Stimulated activated CD8-positive, alpha-beta memory T cell treated with anti-CD3 and anti-CD28 coated beads, Interleukin-4, amount 100 ng/mL, for 48 hours (primary cell): Measurements from ENCODE around the gene PLA2G4D.
A peak's percentile ranks its signal among the peaks of the same experiment; 100 is the strongest.

ENCODE experiments used
- DNase-seq: peaks from one replicate; pipeline ENCODE4 v3.0.0-alpha.2; 2020

Gene PLA2G4D

GRCh38 chr15:42094512-42094963 is at the start of gene PLA2G4D:
Gene PLA2G4D (minus strand): TSS chr15:42094562. CDS start chr15:42094459, 103 bp downstream.
- DNase-seq, result no peak

GRCh38 chr15:42143356-42143755 is 49.0 kb upstream of the PLA2G4D start:
- no peak for DNase-seq

- DNase-seq, result no peak
Measured at GRCh38 chr15:42141795-42142667, 47.7 kb upstream of the PLA2G4D start.

GRCh38 chr15:42141246-42141645 is 46.9 kb upstream of the PLA2G4D start:
- no peak for DNase-seq

- no peak for DNase-seq
Measured at GRCh38 chr15:42140383-42141070, 46.2 kb upstream of the PLA2G4D start.

GRCh38 chr15:42139596-42139995 is 45.2 kb upstream of the PLA2G4D start:
- no peak for DNase-seq

- no peak for DNase-seq
Measured at GRCh38 chr15:42138968-42139386, 44.6 kb upstream of the PLA2G4D start.

- no peak for DNase-seq
Measured at GRCh38 chr15:42138411-42138810, 44.0 kb upstream of the PLA2G4D start.

GRCh38 chr15:42137461-42138261 is 43.3 kb upstream of the PLA2G4D start:
- no peak for DNase-seq

- DNase-seq, result no peak
Measured at GRCh38 chr15:42136513-42136912, 42.2 kb upstream of the PLA2G4D start.

GRCh38 chr15:42135351-42135750 is 41.0 kb upstream of the PLA2G4D start:
- DNase-seq, result no peak

GRCh38 chr15:42134617-42135245 is 40.4 kb upstream of the PLA2G4D start:
- DNase-seq, result peak; percentile 11

GRCh38 chr15:42133886-42134502 is 39.6 kb upstream of the PLA2G4D start:
- peak; percentile 83 for DNase-seq

- peak; percentile 16 for DNase-seq
Measured at GRCh38 chr15:42133356-42133755, 39.0 kb upstream of the PLA2G4D start.

- DNase-seq, result peak; percentile 16
Measured at GRCh38 chr15:42131826-42132806, 37.8 kb upstream of the PLA2G4D start.

GRCh38 chr15:42131006-42131405 is 36.6 kb upstream of the PLA2G4D start:
- no peak for DNase-seq

GRCh38 chr15:42130246-42130986 is 36.1 kb upstream of the PLA2G4D start:
- DNase-seq, result peak; percentile 14

GRCh38 chr15:42129364-42129763 is 35.0 kb upstream of the PLA2G4D start:
- no peak for DNase-seq

GRCh38 chr15:42128476-42128875 is 34.1 kb upstream of the PLA2G4D start:
- DNase-seq, result no peak

GRCh38 chr15:42123546-42123945 is 29.2 kb upstream of the PLA2G4D start:
- DNase-seq, result no peak
